GM18867 (cell line): ENCODE data around the gene TCF19.
"Not testable (repeated sequence)": the region's sequence is repeated elsewhere in the genome, so short reads cannot be mapped to it uniquely, and the experiment has no call there.

Source experiments
- ATAC-seq: cut with Tn5 transposase; IDR thresholded peaks from one replicate; pipeline ENCODE4 v1.9.1; 2021; ENCODE audit warnings: mild to moderate bottlenecking, moderate library complexity; ENCODE audit not compliant: unreplicated experiment

TCF19 gene

DNA sequence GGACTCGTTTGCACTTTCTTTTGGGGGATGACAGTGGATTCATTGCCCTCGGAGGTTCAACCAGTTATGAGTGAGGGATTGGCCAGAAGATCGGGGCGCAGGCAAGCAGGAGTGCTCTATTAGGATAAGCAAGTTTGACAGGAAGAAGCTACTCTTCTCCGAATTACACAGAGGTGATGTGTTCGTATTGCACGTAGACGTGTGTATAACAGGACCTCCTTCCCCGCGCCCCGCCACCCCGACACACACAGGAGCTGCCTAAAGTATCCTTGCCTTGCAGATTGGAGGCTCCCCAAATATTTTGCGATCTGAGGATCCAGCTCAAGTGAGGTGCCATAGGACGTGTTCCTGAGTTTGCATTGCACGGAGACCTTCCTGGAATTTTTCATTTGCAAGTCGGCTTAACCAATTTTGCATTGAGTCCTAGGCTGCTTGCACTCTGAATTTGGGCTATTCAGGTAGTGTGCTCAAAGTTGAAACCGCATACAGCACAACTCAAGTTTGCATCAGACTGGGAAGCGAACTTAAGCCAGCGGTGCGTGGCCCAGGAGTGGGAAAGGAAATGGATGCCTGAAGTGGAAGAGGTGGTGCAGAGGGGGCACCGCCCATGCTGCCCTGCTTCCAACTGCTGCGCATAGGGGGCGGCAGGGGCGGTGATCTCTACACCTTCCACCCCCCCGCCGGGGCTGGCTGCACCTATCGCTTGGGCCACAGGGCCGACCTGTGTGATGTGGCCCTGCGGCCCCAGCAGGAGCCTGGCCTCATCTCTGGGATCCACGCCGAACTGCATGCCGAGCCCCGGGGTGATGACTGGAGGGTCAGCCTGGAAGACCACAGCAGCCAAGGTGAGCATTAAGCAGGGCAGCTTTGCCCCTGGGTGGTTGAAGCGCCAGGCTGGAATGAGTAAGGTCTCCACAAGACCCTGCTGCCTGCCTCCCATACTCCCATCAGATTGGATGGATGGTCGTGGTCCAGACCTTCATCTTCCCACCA, 770 bp downstream of the TCF19 start:
- ATAC-seq: no peak

DNA sequence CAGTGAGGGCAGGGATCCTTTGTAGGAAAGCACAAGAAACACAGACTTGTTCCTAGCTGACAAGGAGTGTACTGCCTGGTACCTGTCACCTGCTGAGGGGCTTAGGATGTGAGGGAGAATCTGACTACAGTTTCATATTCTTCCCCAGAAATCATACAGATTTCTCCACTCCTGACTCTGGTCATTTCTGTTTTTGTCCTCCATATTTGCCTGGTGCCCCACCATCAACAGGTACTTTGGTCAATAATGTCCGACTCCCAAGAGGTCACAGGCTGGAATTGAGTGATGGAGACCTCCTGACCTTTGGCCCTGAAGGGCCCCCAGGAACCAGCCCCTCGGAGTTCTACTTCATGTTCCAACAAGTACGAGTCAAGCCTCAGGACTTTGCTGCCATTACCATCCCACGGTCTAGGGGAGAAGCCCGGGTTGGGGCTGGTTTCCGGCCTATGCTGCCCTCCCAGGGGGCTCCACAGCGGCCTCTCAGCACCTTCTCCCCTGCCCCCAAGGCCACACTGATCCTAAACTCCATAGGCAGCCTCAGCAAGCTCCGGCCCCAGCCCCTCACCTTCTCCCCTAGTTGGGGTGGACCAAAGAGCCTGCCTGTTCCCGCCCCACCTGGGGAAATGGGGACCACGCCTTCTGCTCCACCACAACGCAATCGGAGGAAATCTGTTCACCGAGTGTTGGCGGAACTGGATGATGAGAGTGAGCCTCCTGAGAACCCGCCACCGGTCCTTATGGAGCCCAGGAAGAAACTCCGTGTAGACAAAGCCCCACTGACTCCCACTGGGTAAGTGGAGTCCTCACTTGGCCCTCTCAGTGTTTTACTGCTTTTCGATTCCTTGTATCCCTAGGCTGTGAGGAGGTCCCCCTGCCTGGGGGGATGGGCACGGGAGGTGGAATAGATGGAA, 3.1 kb downstream of the TCF19 start:
- no peak for ATAC-seq

DNA sequence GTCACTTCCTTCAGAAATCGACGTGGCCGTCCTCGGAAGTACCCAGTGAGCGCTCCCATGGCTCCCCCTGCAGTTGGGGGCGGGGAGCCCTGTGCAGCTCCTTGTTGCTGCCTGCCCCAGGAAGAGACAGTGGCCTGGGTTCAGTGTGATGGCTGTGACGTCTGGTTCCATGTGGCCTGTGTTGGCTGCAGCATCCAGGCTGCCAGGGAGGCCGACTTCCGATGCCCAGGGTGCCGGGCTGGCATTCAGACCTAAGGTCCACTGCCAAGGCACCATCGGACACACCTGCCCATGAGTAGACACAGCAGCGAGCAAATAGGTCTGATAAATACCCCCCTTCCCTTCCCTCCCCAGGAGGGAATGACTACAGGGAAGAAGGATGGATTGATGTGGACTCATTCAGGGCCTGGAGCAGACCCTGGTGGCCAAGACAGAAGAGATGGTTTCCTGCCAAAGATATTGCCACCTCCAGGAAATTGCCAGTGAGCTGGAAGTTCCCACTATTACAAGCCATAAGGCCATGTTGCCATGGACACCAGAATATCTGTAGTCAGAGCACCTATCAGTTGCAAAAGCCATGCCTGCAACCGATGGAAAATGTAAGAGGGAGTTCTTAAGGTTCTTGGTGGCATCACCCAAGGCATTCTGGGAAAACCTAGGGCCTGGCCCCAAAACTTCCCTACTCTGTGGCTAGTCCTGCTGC, 4.2 kb downstream of the TCF19 start:
- ATAC-seq: no peak

DNA sequence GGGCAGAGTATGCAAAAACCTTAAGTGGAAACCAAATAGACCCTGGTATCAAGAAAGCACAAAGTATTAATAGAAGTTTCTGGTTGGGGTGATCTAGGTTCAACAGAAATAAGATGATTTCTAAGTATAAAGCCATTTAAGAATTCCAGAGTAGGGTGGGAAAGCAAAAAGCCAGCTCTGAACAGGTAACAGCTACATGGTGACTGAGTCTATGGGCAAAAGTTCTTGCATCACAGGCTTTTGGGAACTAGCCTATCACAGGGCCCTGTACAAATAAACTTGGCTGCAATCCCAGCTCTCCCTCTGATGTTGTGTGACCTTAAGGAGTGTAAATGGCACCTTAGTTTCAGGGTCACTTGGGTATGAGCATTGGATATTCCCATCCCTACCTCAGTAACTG, 5.5 kb downstream of the TCF19 start:
- no peak for ATAC-seq

DNA sequence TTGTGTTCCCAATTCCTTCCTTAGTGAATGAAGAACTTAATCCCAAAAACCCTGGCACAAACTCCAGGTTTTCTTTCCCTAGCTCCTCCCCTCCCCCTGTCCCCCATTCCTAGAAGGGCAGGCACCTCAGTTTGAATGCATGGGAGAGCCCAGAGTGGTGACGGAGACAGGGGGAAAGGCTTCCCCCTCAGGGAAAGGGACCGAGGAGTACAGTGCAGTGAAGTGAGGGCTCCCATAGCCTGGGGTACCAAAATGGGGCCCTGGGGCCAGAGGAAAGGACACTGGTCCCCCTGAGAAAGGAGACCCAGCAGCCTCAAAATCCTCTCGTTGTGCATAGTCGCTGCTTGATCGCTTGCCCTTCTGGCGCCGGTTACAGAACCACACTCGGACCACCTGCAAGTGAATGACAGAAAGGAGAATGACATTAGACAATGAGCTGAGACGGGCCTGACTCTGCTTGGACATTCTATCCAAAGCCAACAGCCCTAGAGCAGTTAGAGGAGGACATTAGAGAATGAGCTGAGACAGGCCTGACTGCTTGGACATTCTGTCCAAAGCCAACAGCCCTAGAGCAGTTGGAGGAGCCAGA, 6.2 kb downstream of the TCF19 start:
- ATAC-seq: not testable (repeated sequence)

DNA sequence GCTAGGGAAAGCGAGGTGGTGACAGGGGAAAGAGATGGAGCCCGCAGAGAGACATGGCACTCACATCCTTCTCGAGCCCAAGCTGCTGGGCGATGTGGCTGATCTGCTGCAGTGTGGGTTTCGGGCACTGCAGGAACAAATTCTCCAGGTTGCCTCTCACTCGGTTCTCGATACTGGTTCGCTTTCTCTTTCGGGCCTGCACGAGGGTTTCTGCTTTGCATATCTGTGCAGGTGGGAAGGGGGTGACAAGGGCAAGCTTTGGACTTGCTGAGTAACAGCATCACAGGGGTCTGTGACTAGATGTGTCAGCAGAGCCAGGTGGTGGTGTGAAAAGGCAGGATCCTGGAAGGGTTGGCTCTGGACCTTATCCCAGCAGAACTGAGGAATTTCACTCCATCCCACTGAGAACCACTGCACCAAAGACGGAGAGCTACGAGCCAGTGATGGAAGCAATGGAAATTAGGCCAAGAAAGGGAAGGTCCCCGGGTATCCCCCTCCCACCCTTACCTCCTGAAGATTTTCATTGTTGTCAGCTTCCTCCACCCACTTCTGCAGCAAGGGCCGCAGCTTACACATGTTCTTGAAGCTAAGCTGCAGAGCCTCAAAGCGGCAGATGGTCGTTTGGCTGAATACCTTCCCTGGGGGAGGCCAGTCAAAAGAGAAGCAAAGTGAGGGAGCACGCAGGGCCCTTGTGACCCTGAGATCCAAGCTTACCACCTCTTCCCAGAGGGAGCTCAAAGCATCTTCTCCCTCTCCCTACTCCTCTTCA, 6.9 kb downstream of the TCF19 start:
- ATAC-seq: peak; percentile 75

DNA sequence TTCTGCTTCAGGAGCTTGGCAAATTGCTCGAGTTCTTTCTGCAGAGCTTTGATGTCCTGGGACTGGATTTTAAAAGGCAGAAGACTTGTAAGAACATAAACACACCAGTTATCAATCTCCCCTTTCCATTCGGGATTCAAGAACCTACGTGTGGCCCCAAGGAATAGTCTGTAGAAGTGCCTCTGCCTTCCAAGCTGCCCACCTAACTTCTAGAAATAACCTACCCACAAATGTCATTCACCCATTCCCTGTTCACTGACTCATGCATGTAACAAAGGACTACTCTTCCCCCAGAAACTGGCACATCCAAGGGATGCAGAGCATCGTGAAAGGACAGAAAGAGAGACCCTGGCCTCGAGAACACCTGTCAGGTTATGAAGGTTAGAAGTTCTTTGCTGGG, 7.6 kb downstream of the TCF19 start:
- ATAC-seq: no peak

DNA sequence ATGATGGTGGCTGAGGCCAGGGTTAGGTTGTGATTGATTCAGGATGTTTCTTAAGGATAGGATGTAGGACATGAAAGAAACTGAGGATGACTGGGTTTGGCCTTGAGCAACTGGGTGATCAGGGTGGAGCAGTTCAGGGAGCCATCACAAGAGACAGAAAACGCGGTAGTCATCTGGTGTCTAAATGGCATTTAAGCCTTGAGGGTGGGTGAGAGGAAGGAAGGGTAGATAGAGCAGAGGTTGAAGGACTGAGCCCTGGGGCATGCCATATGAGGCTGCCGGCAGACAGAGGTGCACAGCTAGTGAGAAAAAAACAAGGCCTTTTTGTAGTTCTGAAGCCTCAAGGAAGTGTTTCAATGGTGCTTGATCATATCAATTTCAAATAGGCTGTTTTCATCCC, 10.2 kb downstream of the TCF19 start:
- no peak for ATAC-seq

DNA sequence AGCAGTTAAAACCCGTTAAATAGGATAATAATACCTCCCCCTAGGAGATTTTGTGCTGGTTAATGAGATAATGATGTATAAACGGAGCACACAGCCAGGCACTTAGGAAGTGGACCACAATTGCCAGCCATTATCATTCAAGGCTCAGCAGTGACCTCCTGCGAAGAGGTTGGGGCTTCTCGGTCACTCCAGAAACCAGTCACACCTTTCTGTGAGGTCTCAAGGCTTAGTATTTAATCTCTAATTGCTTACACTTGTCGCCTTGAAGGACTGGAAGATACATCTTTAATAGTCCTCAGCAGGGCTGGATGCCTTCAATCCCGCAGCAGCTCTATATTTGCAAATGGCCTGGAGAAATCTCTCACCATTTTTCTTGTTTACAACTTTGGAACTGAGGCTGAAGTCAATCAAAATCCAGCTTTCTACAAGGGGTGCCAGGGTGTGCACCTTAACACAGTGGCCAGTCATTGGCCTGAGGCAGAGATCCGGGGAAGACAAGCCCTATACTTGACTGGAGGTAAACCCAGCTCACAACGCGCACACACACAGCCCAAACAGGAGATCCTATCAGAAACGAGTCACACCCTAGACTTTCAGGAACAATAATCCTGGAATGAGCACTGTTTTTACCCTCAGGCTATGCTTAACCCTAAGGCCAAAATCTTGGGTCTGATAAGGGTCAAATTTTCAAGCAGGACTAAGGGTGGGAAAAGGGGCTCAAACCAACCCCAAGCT, 10.9 kb downstream of the TCF19 start:
- ATAC-seq: no peak

DNA sequence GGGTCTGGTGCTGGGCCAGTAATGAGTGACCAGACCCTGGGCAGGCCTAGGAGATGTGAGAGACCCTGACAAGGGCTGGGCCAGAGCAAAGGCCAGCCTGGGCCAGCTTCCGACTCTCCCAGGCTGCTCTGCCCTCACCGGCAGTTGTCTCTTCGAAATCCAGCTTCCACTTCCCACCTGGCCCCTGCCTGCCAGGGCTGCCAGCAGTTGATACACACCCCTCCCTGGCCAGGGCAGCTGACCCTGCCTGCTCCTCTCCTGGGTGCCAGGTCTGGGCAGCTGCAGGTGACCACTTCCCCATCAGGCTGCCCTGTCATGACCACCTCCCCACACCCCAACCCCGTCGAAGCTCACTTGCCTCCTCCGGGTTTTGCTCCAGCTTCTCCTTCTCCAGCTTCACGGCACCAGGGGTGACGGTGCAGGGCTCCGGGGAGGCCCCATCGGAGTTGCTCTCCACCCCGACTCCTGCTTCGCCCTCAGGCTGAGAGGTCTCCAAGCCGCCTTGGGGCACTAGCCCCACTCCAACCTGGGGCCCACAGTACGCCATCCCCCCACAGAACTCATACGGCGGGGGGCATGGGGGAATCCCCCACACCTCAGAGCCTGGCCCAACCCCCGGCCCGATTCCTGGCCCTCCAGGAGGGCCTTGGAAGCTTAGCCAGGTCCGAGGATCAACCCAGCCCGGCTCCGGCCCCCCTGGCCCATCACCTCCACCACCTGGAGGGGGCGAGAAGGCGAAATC, 11.6 kb downstream of the TCF19 start:
- not testable (repeated sequence) for ATAC-seq

DNA sequence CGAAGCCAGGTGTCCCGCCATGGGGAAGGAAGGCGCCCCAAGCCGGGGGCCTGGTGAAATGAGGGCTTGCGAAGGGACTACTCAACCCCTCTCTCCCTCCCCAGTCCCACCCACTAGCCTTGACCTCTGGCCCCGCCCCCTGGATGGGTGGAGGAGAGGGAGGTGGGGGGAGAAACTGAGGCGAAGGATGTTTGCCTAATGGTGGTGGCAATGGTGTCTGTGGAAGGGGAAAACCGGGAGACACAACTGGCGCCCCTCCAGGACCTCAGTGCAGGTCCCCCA, 12.2 kb downstream of the TCF19 start, which contains the start of gene POU5F1:
Gene POU5F1 (minus strand): TSS at position 83 of the 282 bp plus-strand sequence. CDS start 62 bp downstream, at position 21.
- ATAC-seq: no peak

DNA sequence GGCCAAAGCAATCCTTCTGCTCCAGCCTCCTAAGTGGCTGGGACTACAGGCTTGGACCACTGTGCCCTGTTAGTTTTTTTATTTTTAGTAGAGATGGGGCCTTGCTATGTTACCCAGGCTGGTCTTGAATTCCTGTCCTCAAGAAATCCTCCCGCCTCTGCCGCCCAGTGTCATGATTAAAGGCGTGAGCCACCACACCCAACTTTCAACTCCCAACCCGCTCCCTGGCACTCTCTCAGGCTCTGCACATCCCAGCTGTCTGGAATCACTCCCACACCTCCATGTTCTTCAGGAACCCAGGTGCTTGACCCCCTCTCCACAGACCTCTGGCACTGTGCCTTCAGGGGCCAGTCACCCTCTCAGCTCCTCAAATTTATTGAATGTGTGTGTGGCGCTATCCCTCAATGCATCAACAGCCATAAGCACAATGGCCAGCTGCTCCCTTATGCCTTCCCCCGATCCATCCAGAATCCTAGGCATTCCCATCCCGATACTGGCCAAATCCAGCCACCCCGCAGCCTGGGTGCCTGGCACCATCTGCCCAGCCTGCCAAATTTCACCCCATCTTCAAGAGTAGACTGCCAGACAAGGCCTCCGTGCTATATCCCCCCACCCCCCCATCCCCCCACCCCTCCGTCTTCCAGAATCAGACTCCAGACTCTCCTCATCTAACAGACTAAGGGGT, 12.7 kb downstream of the TCF19 start:
- ATAC-seq: no peak

DNA sequence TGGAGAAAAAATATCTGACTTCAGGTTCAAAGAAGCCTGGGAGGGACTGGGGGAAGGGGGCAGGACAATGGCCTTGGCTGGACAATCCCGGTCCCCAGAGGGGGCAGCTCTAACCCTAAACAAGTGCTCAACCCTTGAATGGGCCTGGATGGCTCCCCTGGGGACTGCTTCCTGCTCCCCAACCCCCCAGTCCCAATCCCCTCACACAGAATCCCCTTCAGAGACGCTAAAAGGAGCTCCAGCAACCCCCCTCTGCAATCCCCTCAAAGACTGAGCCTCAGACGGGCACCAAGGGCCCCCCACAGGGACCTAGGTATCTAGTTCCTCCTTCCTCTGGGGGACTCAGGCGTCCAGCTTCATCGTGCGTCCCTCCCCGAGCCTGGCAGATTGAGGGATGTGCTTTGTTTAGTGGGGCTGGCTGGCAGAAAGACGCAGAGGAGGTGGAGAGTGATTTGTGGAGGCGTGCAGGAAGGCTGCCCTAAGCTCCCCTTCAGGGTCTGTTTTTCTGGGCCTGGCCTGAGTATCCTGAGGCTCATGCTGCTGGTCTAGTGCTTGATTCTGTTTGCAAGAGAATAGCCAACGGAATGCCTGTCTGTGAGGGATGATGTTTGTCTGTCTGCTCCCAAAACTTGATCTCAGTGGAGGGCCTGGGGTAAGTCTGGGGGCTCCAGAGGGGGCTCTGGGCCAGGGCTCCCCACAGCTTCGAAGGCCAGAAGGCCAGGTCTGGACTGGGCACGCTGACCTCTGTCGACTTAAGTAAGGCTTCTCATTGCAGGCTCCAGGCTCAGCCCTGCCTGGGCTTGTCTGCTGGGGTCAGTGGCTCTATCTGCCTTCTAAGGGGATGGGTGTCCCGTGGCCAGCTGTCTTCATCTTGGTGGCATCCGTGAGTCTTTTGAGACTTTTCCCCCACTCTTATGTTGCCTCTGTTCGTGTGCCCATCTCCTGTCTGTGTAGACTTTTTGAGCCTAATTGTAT, 13.8 kb downstream of the TCF19 start:
- ATAC-seq: no peak

DNA sequence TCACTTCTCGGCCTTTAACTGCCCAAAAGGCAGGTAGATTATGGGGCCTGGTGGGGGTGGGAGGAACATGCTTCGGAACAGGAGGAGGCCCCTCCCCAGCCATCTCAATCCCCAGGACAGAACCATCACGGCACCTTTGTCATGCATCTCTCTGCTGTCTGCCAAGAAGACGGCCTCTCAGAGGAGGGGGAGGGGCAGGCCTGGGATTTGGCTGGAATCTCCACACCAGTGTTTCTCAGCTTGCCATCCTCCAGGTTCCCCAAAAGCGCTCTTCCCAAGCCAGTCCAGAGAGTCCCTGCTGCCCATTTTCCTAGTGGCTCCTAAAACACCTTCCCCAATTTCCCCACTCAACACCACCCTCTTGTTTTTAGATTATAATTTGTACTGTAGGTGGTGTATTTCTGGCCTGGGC, 14.6 kb downstream of the TCF19 start:
- no peak for ATAC-seq

DNA sequence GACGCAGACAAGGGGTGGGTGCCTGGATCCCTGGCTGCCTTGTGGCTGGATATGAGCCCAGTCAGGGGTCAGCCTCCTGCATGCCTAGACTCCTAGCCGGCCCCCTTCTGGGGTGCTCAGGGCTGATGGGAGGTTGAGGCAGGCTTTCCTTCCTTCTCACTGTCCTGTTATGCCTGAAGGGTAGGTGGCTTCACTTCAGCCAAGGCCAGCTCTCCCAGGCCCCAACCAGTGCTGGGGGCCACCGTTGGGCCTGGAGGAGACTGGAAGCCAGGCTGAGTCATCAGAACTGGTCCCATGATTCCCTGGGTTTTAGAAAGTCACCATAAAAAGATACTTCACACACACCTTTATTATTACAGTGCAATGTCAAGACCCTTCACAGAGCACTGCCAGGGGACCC, 15.0 kb downstream of the TCF19 start:
- no peak for ATAC-seq

DNA sequence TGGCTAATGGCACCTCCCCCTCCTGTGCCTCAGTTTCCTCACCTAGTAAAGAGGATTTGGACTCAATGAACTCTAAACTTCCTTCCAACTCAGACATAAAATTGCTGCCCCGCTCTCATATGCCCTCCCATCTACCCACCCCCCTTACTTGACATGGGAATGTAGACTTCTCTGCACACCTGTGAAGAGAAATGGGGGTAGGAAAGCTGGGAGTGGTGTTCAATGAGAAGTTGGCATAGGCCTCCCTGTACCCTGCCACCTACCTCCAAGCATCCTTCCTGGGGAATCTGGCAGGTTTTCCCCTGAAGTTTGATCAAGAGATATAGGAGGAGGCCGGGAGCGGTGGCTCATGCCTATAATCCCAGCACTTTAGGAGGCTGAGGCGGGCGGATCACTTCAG, 16.0 kb downstream of the TCF19 start:
- no peak for ATAC-seq

DNA sequence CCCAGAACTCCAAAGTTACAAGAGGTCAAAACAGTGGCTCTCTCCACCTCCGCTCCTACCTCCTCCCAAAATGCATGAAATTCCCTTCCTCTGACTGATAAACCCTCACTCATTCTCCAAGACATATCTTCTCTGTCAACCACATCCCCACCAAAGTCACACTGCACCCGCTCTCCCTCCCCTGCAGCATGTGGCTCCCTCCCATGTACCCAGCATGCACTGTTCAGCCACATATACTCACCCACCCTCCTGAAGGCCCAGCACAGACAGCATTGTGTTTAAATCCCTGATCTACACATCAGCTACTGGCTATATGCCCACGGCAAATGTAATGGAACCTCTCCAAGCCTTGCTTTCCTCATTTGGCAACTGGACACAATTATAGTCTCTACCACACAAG, 17.6 kb downstream of the TCF19 start:
- ATAC-seq: no peak
